ENCODE data around the gene USP40.

USP40 gene

GRCh38 chr2:233463586-233463985 is 103.0 kb downstream of the USP40 start:
- in situ Hi-C loops (cut with HindIII; ENCODE audit: low sequenced_read_pairs), result no loop called here

DNA sequence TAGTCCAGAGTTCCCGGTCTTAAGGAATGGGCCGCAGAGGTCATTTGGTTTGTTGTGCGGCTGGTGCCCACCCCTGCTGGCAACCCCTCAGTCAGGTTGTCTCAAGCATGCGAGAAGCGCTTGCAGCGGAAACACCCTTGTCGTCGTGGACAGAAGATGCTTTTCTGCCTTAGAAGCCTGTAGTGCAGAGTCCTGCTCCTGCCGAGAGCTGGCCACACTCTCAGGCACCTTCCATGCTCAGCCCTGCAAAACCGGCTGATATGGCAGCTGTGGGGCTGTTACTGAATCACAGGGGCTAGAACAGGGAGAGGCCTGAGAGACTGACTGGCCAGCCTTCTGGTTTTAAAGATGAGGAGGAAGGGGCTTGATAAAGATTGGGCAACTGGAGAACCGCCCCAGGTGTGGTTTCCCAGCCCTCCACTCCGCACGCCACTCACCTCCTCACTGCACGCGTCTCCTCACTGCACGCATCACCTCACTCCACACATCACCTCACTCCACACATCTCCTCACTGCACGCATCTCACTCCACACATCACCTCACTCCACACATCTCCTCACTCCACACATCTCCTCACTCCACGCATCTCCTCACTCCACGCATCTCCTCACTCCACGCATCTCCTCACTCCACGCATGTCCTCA is 103.6 kb downstream of the USP40 start:
- in situ Hi-C loops (cut with HindIII; ENCODE audit: low sequenced_read_pairs), result no loop called here

- in situ Hi-C loops (cut with HindIII; ENCODE audit: low sequenced_read_pairs), result no loop called here
These were observed 104.3 kb downstream of the USP40 start for GRCh38 chr2:233462202-233462785.

- in situ Hi-C loops (cut with HindIII; ENCODE audit: low sequenced_read_pairs), result no loop called here
These were observed 105.1 kb downstream of the USP40 start for GRCh38 chr2:233461481-233461891.

- in situ Hi-C loops (cut with HindIII; ENCODE audit: low sequenced_read_pairs), result no loop called here
These were observed 105.7 kb downstream of the USP40 start for GRCh38 chr2:233460726-233461441.

GRCh38 chr2:233459426-233459825 is 107.2 kb downstream of the USP40 start:
- in situ Hi-C loops (cut with HindIII; ENCODE audit: low sequenced_read_pairs), result no loop called here

DNA sequence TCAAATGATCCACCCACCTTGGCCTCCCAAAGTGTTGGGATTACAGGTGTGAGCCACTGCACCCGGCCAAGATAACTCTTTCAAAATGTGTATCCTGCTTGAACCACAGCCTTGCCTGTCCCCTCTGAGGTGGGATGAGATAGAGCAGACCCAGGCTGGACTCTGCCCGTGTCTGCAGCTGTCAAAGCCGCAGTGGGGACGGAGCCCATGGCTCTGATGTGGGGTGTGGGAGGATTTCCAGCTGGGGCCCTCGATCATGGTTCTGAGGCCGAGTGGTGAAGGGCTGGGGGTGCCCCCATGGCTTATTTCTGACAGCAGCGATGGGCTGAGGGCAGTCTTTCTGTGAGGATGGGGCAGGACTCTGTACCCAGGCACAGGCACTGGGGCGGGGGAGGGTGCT is 107.8 kb downstream of the USP40 start:
- in situ Hi-C loops (cut with HindIII; ENCODE audit: low sequenced_read_pairs), result no loop called here

GRCh38 chr2:233458031-233458610 is 108.5 kb downstream of the USP40 start:
- in situ Hi-C loops (cut with HindIII; ENCODE audit: low sequenced_read_pairs), result no loop called here

GRCh38 chr2:233457356-233457755 is 109.2 kb downstream of the USP40 start:
- in situ Hi-C loops (cut with HindIII; ENCODE audit: low sequenced_read_pairs), result no loop called here

- in situ Hi-C loops (cut with HindIII; ENCODE audit: low sequenced_read_pairs), result no loop called here
These were observed 109.6 kb downstream of the USP40 start for GRCh38 chr2:233456934-233457333.

- in situ Hi-C loops (cut with HindIII; ENCODE audit: low sequenced_read_pairs), result no loop called here
These were observed 110.5 kb downstream of the USP40 start for GRCh38 chr2:233456111-233456510.

DNA sequence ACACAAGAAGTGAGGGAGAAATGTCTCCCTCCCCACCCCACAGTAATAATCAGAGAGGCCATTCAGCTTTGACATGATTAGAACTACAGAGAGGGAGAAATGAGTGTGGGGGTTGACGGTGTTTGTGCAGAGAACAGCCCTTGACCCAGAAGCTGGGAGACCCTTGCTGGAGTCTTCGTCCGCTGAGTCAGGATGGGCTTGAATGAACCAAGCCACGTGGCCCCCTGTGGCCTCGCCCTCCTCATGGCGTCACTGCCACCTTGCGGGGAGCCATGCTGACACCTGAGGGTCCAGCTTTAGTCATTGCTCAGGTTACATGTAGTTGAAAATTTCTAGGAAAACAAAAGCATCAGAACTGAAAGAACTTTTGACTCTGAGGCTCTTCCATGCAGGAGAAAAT is 111.1 kb downstream of the USP40 start:
- in situ Hi-C loops (cut with HindIII; ENCODE audit: low sequenced_read_pairs), result no loop called here

DNA sequence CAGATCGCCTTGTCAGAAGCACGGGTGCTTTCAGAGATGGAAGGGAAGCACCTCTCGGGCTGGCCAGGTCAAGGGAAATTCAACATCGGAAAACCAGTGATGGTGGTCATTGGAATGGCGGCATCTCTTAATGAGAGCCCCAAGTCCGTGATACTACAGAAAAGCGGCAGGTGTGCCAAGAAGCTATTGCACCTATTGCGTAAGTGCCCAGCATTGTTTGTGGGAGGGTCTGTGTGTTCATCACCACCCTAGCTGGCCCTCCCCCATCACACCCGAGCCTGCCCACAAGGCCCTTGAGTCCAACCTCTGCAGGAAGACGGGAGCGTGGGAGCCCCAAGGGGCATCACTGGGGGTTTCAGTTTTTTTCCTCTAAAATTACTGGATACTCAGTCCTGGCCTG is 111.6 kb downstream of the USP40 start:
- in situ Hi-C loops (cut with HindIII; ENCODE audit: low sequenced_read_pairs), result no loop called here

GRCh38 chr2:233453916-233454315 is 112.7 kb downstream of the USP40 start:
- in situ Hi-C loops (cut with HindIII; ENCODE audit: low sequenced_read_pairs), result no loop called here

- in situ Hi-C loops (cut with HindIII; ENCODE audit: low sequenced_read_pairs), result no loop called here
These were observed 113.3 kb downstream of the USP40 start for GRCh38 chr2:233453111-233453915.

DNA sequence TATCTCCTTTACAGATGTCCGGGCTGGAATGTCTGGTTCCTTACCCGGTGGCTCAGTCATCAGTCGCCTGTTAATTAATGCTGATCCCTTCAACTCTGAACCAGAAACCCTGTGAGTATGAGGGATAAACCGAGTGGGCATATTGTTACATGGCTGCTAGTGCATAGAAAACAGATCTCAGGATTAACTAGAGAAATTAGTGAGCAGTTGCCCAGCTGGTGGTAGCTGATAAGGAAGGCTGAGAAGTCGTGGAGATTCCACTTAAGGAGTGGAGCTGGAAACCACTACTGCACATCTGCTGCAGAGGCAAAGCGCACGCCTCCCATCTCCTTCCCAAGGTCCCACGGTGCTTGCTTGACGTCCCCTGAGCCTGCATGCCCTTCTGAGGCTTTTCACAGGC is 114.6 kb downstream of the USP40 start:
- in situ Hi-C loops (cut with HindIII; ENCODE audit: low sequenced_read_pairs), result no loop called here

- in situ Hi-C loops (cut with HindIII; ENCODE audit: low sequenced_read_pairs), result no loop called here
These were observed 115.6 kb downstream of the USP40 start for GRCh38 chr2:233450864-233451575.

- in situ Hi-C loops (cut with HindIII; ENCODE audit: low sequenced_read_pairs), result no loop called here
These were observed 116.4 kb downstream of the USP40 start for GRCh38 chr2:233449921-233450863.
